ENCODE results near the gene KRTAP9-2.
"Not testable (repeated sequence)": the region's sequence is repeated elsewhere in the genome, so short reads cannot be mapped to it uniquely, and the experiment has no call there.

Gene KRTAP9-2

GRCh38 chr17:41226598-41227095, at the start of gene KRTAP9-2:
KRTAP9-2 (plus strand) TSS chr17:41226648; CDS start chr17:41226655, 7 bp downstream.
- in situ Hi-C loops (cut with MboI; ENCODE audit: low sequenced_read_pairs), result not testable (repeated sequence)

- in situ Hi-C loops (cut with MboI; ENCODE audit: low sequenced_read_pairs), result no loop called here
Observed at GRCh38 chr17:41176744-41177387, 49.6 kb upstream of the KRTAP9-2 start.

GRCh38 chr17:41177727-41178271, 48.6 kb upstream of the KRTAP9-2 start, which contains the start of gene KRTAP4-2:
KRTAP4-2 (minus strand) TSS chr17:41178221; CDS start chr17:41178164, 57 bp downstream.
- in situ Hi-C loops (cut with MboI; ENCODE audit: low sequenced_read_pairs), result no loop called here

GRCh38 chr17:41178341-41178740, 48.1 kb upstream of the KRTAP9-2 start:
- in situ Hi-C loops (cut with MboI; ENCODE audit: low sequenced_read_pairs), result no loop called here

- in situ Hi-C loops (cut with MboI; ENCODE audit: low sequenced_read_pairs), result no loop called here
Observed at GRCh38 chr17:41178843-41179616, 47.4 kb upstream of the KRTAP9-2 start.

GRCh38 chr17:41184480-41184961, 41.9 kb upstream of the KRTAP9-2 start, which contains the start of gene KRTAP4-1:
KRTAP4-1 (minus strand) TSS chr17:41184911; CDS start chr17:41184854, 57 bp downstream.
- in situ Hi-C loops (cut with MboI; ENCODE audit: low sequenced_read_pairs), result no loop called here

- in situ Hi-C loops (cut with MboI; ENCODE audit: low sequenced_read_pairs), result no loop called here
Observed at GRCh38 chr17:41185001-41185400, 41.4 kb upstream of the KRTAP9-2 start.

- in situ Hi-C loops (cut with MboI; ENCODE audit: low sequenced_read_pairs), result no loop called here
Observed at GRCh38 chr17:41186872-41187271, 39.6 kb upstream of the KRTAP9-2 start.

- in situ Hi-C loops (cut with MboI; ENCODE audit: low sequenced_read_pairs), result not testable (repeated sequence)
Observed at GRCh38 chr17:41189837-41190318, 36.6 kb upstream of the KRTAP9-2 start, which contains the start of gene KRTAP9-1. KRTAP9-1 (plus strand) TSS chr17:41189887; CDS start chr17:41189887, 0 bp downstream.

- in situ Hi-C loops (cut with MboI; ENCODE audit: low sequenced_read_pairs), result no loop called here
Observed at GRCh38 chr17:41190328-41190727, 36.1 kb upstream of the KRTAP9-2 start.

GRCh38 chr17:41196068-41196467, 30.4 kb upstream of the KRTAP9-2 start:
- in situ Hi-C loops (cut with MboI; ENCODE audit: low sequenced_read_pairs), result no loop called here

- in situ Hi-C loops (cut with MboI; ENCODE audit: low sequenced_read_pairs), result no loop called here
Observed at GRCh38 chr17:41199421-41200078, 26.9 kb upstream of the KRTAP9-2 start.

- in situ Hi-C loops (cut with MboI; ENCODE audit: low sequenced_read_pairs), result no loop called here
Observed at GRCh38 chr17:41211845-41212466, 14.5 kb upstream of the KRTAP9-2 start.

GRCh38 chr17:41212524-41213169, 13.8 kb upstream of the KRTAP9-2 start:
- in situ Hi-C loops (cut with MboI; ENCODE audit: low sequenced_read_pairs), result no loop called here

- in situ Hi-C loops (cut with MboI; ENCODE audit: low sequenced_read_pairs), result no loop called here
Observed at GRCh38 chr17:41215681-41216080, 10.8 kb upstream of the KRTAP9-2 start.

GRCh38 chr17:41223821-41224220, 2.6 kb upstream of the KRTAP9-2 start:
- in situ Hi-C loops (cut with MboI; ENCODE audit: low sequenced_read_pairs), result no loop called here

GRCh38 chr17:41226051-41226450, 397 bp upstream of the KRTAP9-2 start:
- in situ Hi-C loops (cut with MboI; ENCODE audit: low sequenced_read_pairs), result no loop called here

GRCh38 chr17:41230094-41230493, 3.6 kb downstream of the KRTAP9-2 start:
- in situ Hi-C loops (cut with MboI; ENCODE audit: low sequenced_read_pairs), result no loop called here

- in situ Hi-C loops (cut with MboI; ENCODE audit: low sequenced_read_pairs), result no loop called here
Observed at GRCh38 chr17:41231731-41232130, 5.3 kb downstream of the KRTAP9-2 start.
